ENCODE data around the gene TMEM186. TPM values are rescaled to one million over a fixed set of nuclear protein-coding genes. Genes with fewer than 3 reads are reported as not detected.

TMEM186 gene
- total RNA-seq, 1 donor from 2014 or later, result 8.4 TPM

GRCh38 chr16:8761078-8761477 lies 36.4 kb downstream of the TMEM186 start:
- peak; percentile 35 for DNase-seq (ENCODE audit: low spot score)
- TF ChIP-seq CTCF (IDR thresholded peaks at IDR 0.05), result no peak
- Mint-ChIP-seq H3K4me1 (ENCODE audit: low read depth) (no peaks in the 10 kb centered on the region), H3K27me3 (ENCODE audit: low read depth) (no peaks in the 10 kb centered on the region), H3K36me3 (ENCODE audit: low read depth) (no peaks in the 10 kb centered on the region), H3K9me3 (ENCODE audit: low read depth) (no peaks in the 10 kb centered on the region), H3K27ac (ENCODE audit: unreplicated experiment) (no peak overlapping the region), H3K4me3 (ENCODE audit: unreplicated experiment) (no peak overlapping the region)

- Mint-ChIP-seq H3K4me1 (ENCODE audit: low read depth) (no peaks in the 10 kb centered on the region), H3K36me3 (ENCODE audit: low read depth) (no peaks in the 10 kb centered on the region), H3K4me3 (ENCODE audit: unreplicated experiment) (no peak overlapping the region), H3K27ac (ENCODE audit: unreplicated experiment) (no peak overlapping the region), H3K9me3 (ENCODE audit: low read depth) (no peaks in the 10 kb centered on the region), H3K27me3 (ENCODE audit: low read depth) (no peaks in the 10 kb centered on the region)
- DNase-seq (ENCODE audit: low spot score), result no peak
- no peak for TF ChIP-seq CTCF (IDR thresholded peaks at IDR 0.05)
These were observed 37.4 kb downstream of the TMEM186 start for GRCh38 chr16:8760021-8760420.

- H3K4me3 Mint-ChIP-seq (ENCODE audit: unreplicated experiment), result no peak overlapping the region
- TF ChIP-seq CTCF (IDR thresholded peaks at IDR 0.05), result no peak
- H3K27me3 Mint-ChIP-seq (ENCODE audit: low read depth), result no peaks in the 10 kb centered on the region
- peaks cover 3% of the 10 kb centered on the region for H3K36me3 Mint-ChIP-seq (ENCODE audit: low read depth)
- DNase-seq (ENCODE audit: low spot score), result no peak
- H3K9me3 Mint-ChIP-seq (ENCODE audit: low read depth), result no peaks in the 10 kb centered on the region
- H3K27ac Mint-ChIP-seq (ENCODE audit: unreplicated experiment), result no peak overlapping the region
- no peaks in the 10 kb centered on the region for H3K4me1 Mint-ChIP-seq (ENCODE audit: low read depth)
These were observed 39.4 kb downstream of the TMEM186 start for GRCh38 chr16:8758022-8758421.

GRCh38 chr16:8756755-8757154 lies 40.7 kb downstream of the TMEM186 start:
- Mint-ChIP-seq H3K36me3 (ENCODE audit: low read depth) (peaks cover 3% of the 10 kb centered on the region), H3K9me3 (ENCODE audit: low read depth) (no peaks in the 10 kb centered on the region), H3K27me3 (ENCODE audit: low read depth) (no peaks in the 10 kb centered on the region), H3K4me1 (ENCODE audit: low read depth) (peaks cover 6% of the 10 kb centered on the region), H3K4me3 (ENCODE audit: unreplicated experiment) (no peak overlapping the region), H3K27ac (ENCODE audit: unreplicated experiment) (no peak overlapping the region)
- TF ChIP-seq CTCF (IDR thresholded peaks at IDR 0.05), result no peak
- DNase-seq (ENCODE audit: low spot score), result no peak

- TF ChIP-seq CTCF (IDR thresholded peaks at IDR 0.05), result no peak
- Mint-ChIP-seq H3K9me3 (ENCODE audit: low read depth) (no peaks in the 10 kb centered on the region), H3K4me3 (ENCODE audit: unreplicated experiment) (no peak overlapping the region), H3K27ac (ENCODE audit: unreplicated experiment) (no peak overlapping the region), H3K4me1 (ENCODE audit: low read depth) (peaks cover 9% of the 10 kb centered on the region), H3K27me3 (ENCODE audit: low read depth) (no peaks in the 10 kb centered on the region), H3K36me3 (ENCODE audit: low read depth) (peaks cover 3% of the 10 kb centered on the region)
- peak; percentile 44 for DNase-seq (ENCODE audit: low spot score)
These were observed 43.9 kb downstream of the TMEM186 start for GRCh38 chr16:8753416-8754054.
